A549 (cell line): ENCODE results near the gene UBE2E2. TPM values are rescaled to one million over a fixed set of nuclear protein-coding genes. Genes with fewer than 3 reads are reported as not detected.

Experiments used
- ATAC-seq, 2 experiments: fragments of 200-7000 bp in 1 of 2; fragments of >200 bp in 1 of 2; cut with Nextera tagmentation in 1 of 2; cut with Tn5 transposase in 1 of 2; 3 replicates each; pipeline versions ENCODE4 v1.8.0 to v1.9.1; 2018 to 2020; ENCODE audit warnings: mild to moderate bottlenecking in 1 of 2, moderate library complexity in 1 of 2
- CTCF ChIA-PET: fragments of 300-600 bp; sonication (Branson Sonifier 250); formaldehyde crosslinking; extraction: SDS; loops from one replicate; lab custom pipeline; 2021; ENCODE audit warnings: antibody characterized with exemption, inconsistent platforms; lab: Yijun Ruan, JAX
- POLR2A ChIA-PET: fragments of 350-600 bp; formaldehyde crosslinking; extraction: SDS; loops from one replicate; lab custom pipeline; 2021; ENCODE audit warnings: antibody characterized with exemption, inconsistent platforms; lab: Yijun Ruan, JAX
- DNase-seq, 2 experiments: peaks; one replicate each; pipeline versions ENCODE4 v3.0.0 to v3.0.0-alpha.2; 2011 to 2016; ENCODE audit warnings: low read depth in 1 of 2, low spot score in 1 of 2
- FAIRE-seq: peaks from 2 replicates; lab custom pipeline; 2011; peaks lifted over from hg19 to GRCh38; lab: Jason Lieb, UNC
- H3K27ac ChIP-seq, 2 experiments: fragments of >200 bp; sonication (Bioruptor Twin); formaldehyde crosslinking; 3 replicates each; pipeline ENCODE4 v1.5.1; 2016 to 2017
- H3K4me1 ChIP-seq: fragments of >200 bp; sonication (Bioruptor Twin); formaldehyde crosslinking; 3 replicates; pipeline ENCODE4 v1.6.1; 2016
- H3K4me2 ChIP-seq: fragments of >200 bp; sonication (Bioruptor Twin); formaldehyde crosslinking; 3 replicates; pipeline ENCODE4 v1.6.1; 2016
- H3K4me3 ChIP-seq: fragments of >200 bp; sonication (Bioruptor Twin); formaldehyde crosslinking; 3 replicates; pipeline ENCODE4 v1.5.1; 2016
- H3K9me3 ChIP-seq: fragments of >200 bp; sonication (Bioruptor Twin); formaldehyde crosslinking; 3 replicates; pipeline ENCODE4 v1.6.1; 2016
- CBX8 ChIP-seq: fragments of 200-600 bp; sonication (generic); IDR thresholded peaks from 2 replicates; pipeline ENCODE4 v1.6.1; 2016
- CHD4 ChIP-seq: fragments of 200-600 bp; sonication (generic); IDR thresholded peaks from 2 replicates; pipeline ENCODE4 v1.6.1; 2016; ENCODE audit warnings: antibody characterized with exemption, mild to moderate bottlenecking, borderline replicate concordance
- EHF ChIP-seq: fragments of 250-450 bp; sonication (Bioruptor Pico); IDR thresholded peaks from 2 replicates; pipeline ENCODE4 v1.5.0; 2020; ENCODE audit warnings: mild to moderate bottlenecking
- FOXS1 ChIP-seq: fragments of 250-450 bp; sonication (Bioruptor Pico); IDR thresholded peaks from 2 replicates; pipeline ENCODE4 v1.5.0; 2020; ENCODE audit warnings: mild to moderate bottlenecking, moderate library complexity
- GATA3 ChIP-seq: IDR thresholded peaks from 2 replicates; pipeline ENCODE4 v1.6.1; 2012; ENCODE audit warnings: borderline replicate concordance
- HOXA7 ChIP-seq: fragments of 250-450 bp; sonication (Bioruptor Pico); IDR thresholded peaks from 2 replicates; pipeline ENCODE4 v1.5.0; 2020; ENCODE audit warnings: mild to moderate bottlenecking, moderate library complexity
- JUN ChIP-seq, 2 experiments: fragments of >200 bp; sonication (Bioruptor Twin); formaldehyde crosslinking; IDR thresholded peaks; 2 replicates in 1 of 2; 3 replicates in 1 of 2; pipeline ENCODE4 v1.6.1; 2016 to 2017
- KDM1A ChIP-seq: fragments of 200-600 bp; sonication (generic); IDR thresholded peaks from 2 replicates; pipeline ENCODE4 v1.6.1; 2016; ENCODE audit warnings: low read depth, mild to moderate bottlenecking
- NR3C1 ChIP-seq: fragments of >200 bp; sonication (Bioruptor Twin); formaldehyde crosslinking; IDR thresholded peaks from 3 replicates; pipeline ENCODE4 v1.6.1; 2017
- TP53 ChIP-seq: fragments of 250-450 bp; sonication (Bioruptor Pico); IDR thresholded peaks from 2 replicates; pipeline ENCODE4 v1.5.0; 2021; ENCODE audit warnings: mild to moderate bottlenecking, moderate library complexity
- ZFP36 ChIP-seq: fragments of 450-650 bp; IDR thresholded peaks from 2 replicates; pipeline ENCODE4 v1.6.1; 2014; ENCODE audit warnings: borderline replicate concordance; ENCODE audit not compliant: partially characterized antibody
- WGBS: methylation state at CpG from one replicate; pipeline ENCODE4 v1.1.6; 2017; ENCODE audit errors: missing lambda C conversion rate; 5-methylcytosine and 5-hydroxymethylcytosine counted together
- polyA plus RNA-seq, 4 experiments: library from polyadenylated mRNA; depleted of rRNA in 3 of 4; stranded (reverse); fragments of >200 nt; fragmentation: RNase III in 1 of 4; extraction: RNeasy Plus Mini Kit Qiagen cat#74134 plus additional on column Dnase treatment in 1 of 4; gene quantifications; 2 replicates in 3 of 4; 3 replicates in 1 of 4; pipeline ENCODE4 v1.2.3, GENCODE V29; 2011 to 2017
- TF ChIP-seq, protein P1 (sequence below): fragments of >200 bp; sonication (Bioruptor Twin); formaldehyde crosslinking; IDR thresholded peaks from 3 replicates; pipeline ENCODE4 v1.5.1; 2016
- TF ChIP-seq, protein P2 (sequence below): fragments of 200-600 bp; sonication (generic); IDR thresholded peaks from 2 replicates; pipeline ENCODE4 v1.6.1; 2016; ENCODE audit warnings: antibody characterized with exemption, mild to moderate bottlenecking, moderate library complexity
- TF ChIP-seq, protein P3 (sequence below): IDR thresholded peaks from 2 replicates; pipeline ENCODE4 v1.6.1; 2012

Gene UBE2E2
- polyA plus RNA-seq, 2 of the 4 experiments (the other 2 are of a cell fraction): 28.3 to 56.1 TPM

DNA sequence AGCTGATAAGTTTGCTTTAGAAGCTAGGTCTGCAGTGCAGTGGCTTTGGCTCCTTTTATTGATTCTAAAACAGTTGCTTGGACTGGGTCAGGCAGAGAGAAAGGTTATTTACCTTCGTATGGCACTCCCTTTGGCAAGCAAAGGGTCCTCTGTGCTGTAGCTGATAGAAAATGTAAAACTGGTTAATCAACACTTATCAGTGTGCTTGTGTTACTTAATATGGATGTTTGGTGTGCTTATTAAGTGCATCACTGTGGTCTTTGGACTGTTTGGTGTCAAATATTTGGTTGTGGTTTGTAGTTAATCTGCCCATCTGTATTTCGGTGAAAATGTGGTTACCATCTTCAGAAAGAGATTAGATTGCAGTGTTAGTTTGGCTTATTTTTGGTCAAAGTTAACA lies 16.0 kb downstream of the UBE2E2 start:
- FAIRE-seq: no peak
- POLR2A ChIA-PET: no interaction called here
- H3K9me3 ChIP-seq: peaks cover 5% of the 10 kb centered on the region; the same call in 1 of the 3 replicates
- H3K27ac ChIP-seq: 0 out of 6 replicates have a peak overlapping the region, but pooled peaks of 1 of the 2 experiments have one; percentile 8
- no peak for DNase-seq
- WGBS: 27% methylated on average over 2 of the region's 2 CpGs
- H3K4me3 ChIP-seq: no peak overlapping the region
- H3K4me1 ChIP-seq: peaks cover 24% of the 10 kb centered on the region
- peak; percentile 24 to 26; a peak in 2 of 6 replicates for ATAC-seq
- no peak for TF ChIP-seq GATA3
- no peak for TF ChIP-seq EHF (CRISPR knock-in tag)
- no peak for TF ChIP-seq HOXA7 (CRISPR knock-in tag)
- no peak for TF ChIP-seq FOXS1
- TF ChIP-seq ZFP36: no peak
- TF ChIP-seq, protein P1, sequence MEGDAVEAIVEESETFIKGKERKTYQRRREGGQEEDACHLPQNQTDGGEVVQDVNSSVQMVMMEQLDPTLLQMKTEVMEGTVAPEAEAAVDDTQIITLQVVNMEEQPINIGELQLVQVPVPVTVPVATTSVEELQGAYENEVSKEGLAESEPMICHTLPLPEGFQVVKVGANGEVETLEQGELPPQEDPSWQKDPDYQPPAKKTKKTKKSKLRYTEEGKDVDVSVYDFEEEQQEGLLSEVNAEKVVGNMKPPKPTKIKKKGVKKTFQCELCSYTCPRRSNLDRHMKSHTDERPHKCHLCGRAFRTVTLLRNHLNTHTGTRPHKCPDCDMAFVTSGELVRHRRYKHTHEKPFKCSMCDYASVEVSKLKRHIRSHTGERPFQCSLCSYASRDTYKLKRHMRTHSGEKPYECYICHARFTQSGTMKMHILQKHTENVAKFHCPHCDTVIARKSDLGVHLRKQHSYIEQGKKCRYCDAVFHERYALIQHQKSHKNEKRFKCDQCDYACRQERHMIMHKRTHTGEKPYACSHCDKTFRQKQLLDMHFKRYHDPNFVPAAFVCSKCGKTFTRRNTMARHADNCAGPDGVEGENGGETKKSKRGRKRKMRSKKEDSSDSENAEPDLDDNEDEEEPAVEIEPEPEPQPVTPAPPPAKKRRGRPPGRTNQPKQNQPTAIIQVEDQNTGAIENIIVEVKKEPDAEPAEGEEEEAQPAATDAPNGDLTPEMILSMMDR: no peak
- no peak for TF ChIP-seq KDM1A
- TF ChIP-seq, protein P2, sequence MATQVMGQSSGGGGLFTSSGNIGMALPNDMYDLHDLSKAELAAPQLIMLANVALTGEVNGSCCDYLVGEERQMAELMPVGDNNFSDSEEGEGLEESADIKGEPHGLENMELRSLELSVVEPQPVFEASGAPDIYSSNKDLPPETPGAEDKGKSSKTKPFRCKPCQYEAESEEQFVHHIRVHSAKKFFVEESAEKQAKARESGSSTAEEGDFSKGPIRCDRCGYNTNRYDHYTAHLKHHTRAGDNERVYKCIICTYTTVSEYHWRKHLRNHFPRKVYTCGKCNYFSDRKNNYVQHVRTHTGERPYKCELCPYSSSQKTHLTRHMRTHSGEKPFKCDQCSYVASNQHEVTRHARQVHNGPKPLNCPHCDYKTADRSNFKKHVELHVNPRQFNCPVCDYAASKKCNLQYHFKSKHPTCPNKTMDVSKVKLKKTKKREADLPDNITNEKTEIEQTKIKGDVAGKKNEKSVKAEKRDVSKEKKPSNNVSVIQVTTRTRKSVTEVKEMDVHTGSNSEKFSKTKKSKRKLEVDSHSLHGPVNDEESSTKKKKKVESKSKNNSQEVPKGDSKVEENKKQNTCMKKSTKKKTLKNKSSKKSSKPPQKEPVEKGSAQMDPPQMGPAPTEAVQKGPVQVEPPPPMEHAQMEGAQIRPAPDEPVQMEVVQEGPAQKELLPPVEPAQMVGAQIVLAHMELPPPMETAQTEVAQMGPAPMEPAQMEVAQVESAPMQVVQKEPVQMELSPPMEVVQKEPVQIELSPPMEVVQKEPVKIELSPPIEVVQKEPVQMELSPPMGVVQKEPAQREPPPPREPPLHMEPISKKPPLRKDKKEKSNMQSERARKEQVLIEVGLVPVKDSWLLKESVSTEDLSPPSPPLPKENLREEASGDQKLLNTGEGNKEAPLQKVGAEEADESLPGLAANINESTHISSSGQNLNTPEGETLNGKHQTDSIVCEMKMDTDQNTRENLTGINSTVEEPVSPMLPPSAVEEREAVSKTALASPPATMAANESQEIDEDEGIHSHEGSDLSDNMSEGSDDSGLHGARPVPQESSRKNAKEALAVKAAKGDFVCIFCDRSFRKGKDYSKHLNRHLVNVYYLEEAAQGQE: no peak
- no peak for TF ChIP-seq CHD4
- no peak for TF ChIP-seq CBX8
- no peak for TF ChIP-seq JUN (IDR thresholded peaks at IDR 0.05)
- peak overlapping the region; percentile 21; the same call in 2 of the 3 replicates for H3K4me2 ChIP-seq
- CTCF ChIA-PET: no interaction called here

DNA sequence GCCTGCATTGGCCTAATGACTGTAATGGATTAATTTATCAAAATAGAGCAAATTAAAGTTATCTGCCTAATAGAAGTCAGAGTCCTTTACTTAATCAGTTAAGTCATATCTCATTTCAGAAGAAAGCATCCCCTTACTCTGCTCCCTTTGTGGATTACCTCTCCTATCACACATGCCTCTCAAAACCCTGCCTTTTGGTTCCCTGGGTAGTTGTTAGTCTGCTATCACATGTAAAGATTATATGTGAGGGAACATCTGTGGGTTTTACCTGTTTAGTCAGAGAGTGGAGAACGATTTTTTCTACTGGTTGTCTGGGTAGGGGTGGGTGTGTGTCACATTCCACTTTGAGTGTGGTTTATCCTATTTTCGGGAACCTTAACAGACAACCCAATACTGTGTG lies 16.4 kb downstream of the UBE2E2 start:
- peaks cover 5% of the 10 kb centered on the region; the same call in 1 of the 3 replicates for H3K9me3 ChIP-seq
- no peak for TF ChIP-seq TP53 (CRISPR knock-in tag)
- no peak for TF ChIP-seq NR3C1
- TF ChIP-seq, protein P3, sequence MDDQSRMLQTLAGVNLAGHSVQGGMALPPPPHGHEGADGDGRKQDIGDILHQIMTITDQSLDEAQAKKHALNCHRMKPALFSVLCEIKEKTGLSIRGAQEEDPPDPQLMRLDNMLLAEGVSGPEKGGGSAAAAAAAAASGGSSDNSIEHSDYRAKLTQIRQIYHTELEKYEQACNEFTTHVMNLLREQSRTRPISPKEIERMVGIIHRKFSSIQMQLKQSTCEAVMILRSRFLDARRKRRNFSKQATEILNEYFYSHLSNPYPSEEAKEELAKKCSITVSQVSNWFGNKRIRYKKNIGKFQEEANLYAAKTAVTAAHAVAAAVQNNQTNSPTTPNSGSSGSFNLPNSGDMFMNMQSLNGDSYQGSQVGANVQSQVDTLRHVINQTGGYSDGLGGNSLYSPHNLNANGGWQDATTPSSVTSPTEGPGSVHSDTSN: no peak
- TF ChIP-seq, protein P2: no peak
- TF ChIP-seq, all 56 proteins: peak for 0
- ChIA-PET CTCF (no interaction called here), POLR2A (no interaction called here)
- H3K4me1 ChIP-seq: peaks cover 24% of the 10 kb centered on the region
- no peak overlapping the region for H3K27ac ChIP-seq
- no peak overlapping the region for H3K4me3 ChIP-seq
- ATAC-seq (peak in 1 of 2 experiments; percentile 29; a peak in 2 of 6 replicates), DNase-seq (no peak), FAIRE-seq (no peak)
- peak overlapping the region; percentile 21; the same call in 1 of the 3 replicates for H3K4me2 ChIP-seq
- WGBS: 44% methylated on average over 2 of the region's 2 CpGs
